GM18868 (cell line): ENCODE results near the gene TNKS2.
"Not testable (repeated sequence)": the region's sequence is repeated elsewhere in the genome, so short reads cannot be mapped to it uniquely, and the experiment has no call there.

Experiments
- ATAC-seq: cut with Tn5 transposase; IDR thresholded peaks from one replicate; pipeline ENCODE4 v1.9.1; 2021; ENCODE audit warnings: mild to moderate bottlenecking, moderate library complexity; ENCODE audit not compliant: unreplicated experiment

TNKS2 gene

DNA sequence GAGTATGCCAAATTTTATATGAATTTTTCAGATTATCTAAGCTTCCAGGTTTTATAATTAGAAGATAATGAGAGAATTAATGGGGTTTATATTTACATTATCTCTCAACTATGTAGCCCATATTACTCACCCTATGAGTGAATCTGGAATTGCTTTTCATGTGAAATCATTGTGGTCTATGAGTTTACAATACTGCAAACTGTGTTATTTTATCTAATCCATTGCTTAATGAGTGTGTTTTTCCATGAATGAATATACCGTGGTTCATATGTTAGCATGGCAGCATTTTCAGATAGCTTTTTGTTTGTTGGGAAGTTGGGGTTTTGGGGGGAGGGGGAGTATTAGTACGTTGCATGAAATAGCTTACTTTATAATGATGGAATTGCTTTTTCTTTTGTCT, 66.5 kb downstream of the TNKS2 start:
- ATAC-seq, result no peak

DNA sequence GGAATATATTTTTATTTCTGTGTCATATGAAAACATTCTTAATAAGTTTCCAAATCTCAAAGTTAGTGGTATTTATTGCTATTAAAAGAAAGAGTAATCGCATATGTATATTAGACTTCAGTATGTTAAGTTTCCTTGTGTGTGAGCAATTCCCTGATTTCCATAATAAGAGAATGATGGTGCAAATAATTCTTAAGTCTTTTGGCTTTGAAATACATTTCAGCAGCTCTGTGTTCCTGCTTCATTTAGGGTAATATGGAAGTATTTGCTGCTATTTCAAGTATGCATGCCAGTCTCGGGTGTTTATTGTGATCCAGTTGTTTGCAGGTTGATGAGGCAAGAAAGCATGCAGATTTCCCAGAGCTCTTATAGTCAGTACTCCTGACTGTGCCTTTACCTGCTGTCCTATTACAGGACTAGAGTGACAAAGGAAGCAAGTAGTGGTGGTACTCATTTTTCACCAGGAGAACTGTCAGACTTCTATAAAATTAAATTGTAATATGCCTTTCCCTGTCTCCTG, 67.4 kb downstream of the TNKS2 start:
- ATAC-seq, result no peak

DNA sequence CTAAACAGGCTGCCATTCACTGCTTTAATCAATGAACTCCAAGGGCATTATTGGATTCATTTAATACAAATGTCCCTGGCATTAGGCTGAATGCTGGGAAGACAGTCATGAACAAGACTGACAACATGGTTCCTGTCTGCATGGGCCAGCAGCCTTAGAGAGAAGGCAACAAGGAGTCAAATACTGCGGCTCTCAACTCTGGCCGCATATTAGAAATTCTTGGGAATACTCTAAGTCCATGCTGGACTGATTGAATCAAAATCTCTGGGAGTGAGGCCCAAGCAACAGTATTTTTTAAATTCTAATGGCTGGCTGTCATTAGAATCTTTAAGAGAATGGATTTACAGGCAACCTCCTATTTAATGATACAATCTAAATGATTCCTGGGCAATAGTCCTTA, 76.9 kb downstream of the TNKS2 start:
- ATAC-seq, result no peak

DNA sequence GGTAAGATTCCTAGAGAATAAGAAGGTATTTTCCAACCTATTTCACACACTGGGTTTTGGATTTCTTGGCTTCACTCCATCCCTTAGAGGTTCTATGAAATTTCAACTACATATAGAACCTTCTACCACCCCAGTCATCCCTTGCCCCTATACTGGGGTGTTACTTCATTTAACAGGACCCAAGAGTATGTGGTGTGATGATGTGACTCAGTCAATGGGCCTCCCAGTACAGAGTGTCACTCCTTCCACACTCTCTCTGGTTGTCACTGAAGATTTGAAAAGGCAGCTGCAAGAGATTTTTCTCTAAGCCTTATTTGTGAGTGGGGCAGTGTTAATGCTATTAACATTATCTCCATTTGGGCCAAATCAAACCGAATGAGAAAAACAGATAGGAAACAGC, 77.6 kb downstream of the TNKS2 start:
- ATAC-seq, result no peak

DNA sequence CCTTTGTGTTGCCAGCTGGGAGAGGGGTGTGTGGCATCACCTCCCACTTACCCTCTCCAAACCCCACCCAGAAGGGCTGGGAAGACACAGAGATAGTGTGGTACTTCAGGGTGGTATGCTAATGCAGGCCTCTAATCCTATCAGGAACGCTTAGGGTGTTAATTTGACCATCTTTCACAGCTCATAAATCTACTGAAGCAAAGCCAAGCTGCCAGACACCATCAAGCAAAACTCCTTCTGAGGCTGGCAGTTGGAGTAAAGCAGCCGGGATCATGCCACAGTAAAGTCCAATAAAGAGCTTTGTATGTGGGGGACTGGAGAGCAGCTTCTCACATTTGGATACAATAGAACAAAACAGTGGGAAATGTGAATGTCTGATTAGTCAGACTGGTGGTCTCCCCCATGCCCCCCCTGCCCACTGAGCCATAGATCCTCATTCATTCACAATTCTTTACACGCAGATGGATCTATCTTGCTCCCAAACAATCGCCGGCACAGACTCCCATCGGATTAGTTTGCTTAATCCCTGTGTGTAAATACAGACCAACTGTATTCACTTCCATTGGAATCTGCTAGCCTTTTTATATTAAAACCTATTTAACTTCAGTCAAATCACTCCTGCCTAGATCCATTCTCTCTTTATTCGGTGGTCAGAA, 81.4 kb downstream of the TNKS2 start:
- no peak for ATAC-seq

DNA sequence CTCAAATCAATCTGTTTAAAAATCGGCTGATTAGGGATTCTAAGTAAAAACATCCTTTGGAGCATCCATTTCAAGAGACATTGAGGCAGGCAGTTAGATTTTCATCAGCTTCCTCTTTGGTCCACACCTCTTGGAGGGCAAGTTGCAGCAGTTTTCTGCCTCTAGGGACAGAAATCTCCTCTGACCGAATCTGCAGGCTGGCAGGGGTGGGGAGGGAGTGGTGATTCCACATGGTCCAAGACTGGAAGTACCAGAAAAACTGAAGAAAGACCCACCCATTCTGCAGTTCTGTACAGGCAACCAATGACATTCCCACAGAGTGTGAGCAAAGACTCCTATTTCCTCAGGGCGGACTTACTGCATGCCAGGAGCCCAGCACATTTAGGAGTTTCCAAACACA, 82.1 kb downstream of the TNKS2 start:
- ATAC-seq, result no peak

DNA sequence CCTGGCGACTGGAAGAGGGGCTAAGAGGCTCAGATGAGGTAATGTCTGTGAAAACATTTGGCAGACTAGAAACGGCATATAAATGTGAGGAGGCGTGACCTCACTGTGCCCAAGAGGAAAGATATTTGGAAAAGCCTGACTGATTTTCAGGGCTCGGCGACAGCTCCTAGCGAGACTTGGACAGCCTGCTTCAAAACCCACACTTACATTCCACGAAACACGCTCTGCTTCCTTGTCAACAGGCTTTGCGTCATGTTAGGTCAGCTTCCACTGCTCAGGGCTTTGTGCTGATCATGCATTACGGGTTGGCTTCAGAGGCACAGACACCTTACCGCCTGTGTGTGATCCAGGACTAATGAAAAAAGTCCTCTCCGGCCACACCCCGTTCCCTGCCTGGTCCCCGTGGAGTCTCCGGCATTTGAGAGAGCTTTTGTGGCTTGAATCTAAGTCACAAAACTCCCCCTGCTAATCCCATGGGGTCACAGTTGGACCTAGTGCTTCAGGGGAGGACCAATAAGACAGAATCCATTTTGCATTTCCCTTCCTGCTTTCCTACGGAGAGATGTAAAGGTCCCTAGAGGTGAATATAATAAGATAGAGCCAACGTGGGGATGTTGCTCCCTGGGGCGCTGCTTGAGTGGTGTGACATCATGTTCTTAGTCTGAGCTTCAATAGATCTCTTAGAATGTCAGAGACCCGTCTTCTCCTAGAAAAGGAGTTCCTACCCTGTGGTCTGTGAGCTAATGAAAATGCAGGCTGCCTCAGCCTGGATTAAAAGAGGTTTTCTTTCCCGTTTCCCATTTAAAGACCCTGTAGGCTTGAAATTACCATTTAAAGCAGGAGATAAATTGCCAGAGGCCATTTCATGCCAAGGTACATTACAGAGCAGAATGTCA, 85.6 kb downstream of the TNKS2 start:
- no peak for ATAC-seq

DNA sequence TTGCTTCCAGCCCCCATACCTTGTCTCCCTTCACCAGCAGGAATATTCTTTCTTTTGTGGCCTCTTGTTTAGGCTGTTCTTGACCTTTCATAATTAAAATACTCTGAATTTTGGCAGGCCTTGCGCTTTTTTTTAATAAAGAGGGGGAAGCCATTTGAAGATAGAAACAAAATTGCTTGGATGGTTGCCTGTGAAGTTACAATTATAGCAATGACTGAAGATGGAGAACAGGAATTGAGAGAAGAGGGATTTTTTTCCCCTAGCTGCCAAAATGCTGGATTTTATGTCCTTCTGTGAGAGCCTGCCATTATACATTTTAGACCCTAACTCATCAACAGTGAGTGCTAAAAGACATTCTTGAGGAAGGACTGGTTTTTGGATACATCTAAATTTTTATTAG, 86.3 kb downstream of the TNKS2 start:
- no peak for ATAC-seq

DNA sequence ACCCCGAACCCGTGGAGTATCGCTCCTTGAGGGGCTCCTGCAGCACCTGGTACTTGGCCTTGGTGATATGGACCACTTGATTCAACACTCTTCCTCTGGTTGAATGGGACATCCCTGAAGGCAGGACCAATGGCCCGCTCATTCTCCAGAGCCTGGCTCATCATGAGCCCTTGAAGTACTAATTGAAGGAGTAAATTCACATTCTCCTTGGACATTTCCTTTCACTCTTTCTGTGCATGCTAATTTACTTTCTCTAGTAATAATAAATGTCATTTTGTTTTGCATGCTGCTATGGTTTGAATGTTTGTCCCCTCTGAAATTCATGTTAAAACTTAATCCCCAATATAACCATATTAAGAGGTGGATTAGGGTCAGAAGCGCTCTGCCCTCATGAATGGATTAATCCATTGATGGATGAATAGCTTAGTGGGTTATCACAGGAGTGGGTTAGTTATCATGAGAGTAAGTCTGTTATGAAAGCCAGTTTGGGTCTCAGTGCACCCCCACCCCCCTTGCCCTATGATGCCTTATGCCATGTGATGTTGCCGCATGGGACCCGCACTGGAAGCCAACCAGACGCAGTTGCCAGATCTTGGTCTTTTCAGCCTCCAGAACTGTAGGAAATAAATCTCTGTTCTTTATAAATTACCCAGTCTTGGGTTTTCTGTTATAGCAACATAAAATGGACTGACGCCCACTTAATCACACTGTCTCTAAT, 87.3 kb downstream of the TNKS2 start:
- ATAC-seq, result no peak

DNA sequence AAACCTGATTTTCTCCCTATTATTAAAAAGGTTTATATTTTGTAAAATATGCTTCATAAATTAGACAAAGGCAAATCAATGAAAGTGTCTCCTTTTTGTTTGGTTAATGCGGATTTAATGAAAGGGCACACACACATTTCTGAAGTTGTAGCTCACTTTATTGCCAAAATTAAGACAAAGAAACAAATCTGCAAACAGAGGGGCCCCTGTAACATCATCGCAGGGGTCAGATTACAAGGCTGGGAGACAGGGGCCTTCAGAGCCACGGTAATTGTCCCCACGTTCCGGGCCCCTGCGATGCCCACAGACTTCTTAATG, 88.7 kb downstream of the TNKS2 start:
- ATAC-seq, result no peak

DNA sequence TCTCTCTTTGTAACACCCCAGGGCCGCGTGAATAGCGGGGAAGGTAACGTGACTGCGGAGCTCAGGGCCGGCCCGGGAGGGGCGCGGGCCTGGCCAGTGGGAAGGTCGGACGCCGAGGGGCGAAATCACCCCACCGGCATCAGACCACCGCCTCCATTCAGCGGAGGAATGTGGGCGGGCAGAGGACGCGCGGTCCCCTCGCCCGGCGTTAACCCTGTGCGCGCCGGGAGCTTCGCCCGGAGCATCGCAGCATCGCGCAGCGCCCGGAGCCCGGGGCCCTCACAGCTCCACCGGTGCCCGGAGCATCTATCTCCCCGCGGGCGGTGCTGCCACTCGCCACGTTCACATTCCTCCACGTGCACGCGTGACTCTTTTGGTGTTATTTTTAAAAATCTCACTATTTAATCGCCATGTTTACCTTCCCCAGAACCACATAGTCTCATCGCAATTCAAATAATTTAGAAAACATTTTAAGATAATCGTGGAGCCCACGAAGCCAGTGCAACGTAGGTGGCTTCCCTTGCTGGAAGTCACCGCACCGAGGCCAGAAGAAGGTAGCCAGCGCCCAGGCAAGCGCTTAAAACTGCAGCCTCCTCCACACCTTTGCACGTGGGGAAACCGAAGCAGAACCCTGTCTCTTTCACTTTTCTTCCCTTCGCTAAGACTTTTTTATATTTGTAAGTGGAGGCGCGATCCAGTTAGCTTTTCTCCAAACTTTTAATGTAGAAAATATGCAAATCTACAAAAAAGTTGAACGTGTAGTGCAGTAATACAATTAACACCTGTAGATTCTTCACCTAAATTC, 89.2 kb downstream of the TNKS2 start:
- no peak for ATAC-seq

DNA sequence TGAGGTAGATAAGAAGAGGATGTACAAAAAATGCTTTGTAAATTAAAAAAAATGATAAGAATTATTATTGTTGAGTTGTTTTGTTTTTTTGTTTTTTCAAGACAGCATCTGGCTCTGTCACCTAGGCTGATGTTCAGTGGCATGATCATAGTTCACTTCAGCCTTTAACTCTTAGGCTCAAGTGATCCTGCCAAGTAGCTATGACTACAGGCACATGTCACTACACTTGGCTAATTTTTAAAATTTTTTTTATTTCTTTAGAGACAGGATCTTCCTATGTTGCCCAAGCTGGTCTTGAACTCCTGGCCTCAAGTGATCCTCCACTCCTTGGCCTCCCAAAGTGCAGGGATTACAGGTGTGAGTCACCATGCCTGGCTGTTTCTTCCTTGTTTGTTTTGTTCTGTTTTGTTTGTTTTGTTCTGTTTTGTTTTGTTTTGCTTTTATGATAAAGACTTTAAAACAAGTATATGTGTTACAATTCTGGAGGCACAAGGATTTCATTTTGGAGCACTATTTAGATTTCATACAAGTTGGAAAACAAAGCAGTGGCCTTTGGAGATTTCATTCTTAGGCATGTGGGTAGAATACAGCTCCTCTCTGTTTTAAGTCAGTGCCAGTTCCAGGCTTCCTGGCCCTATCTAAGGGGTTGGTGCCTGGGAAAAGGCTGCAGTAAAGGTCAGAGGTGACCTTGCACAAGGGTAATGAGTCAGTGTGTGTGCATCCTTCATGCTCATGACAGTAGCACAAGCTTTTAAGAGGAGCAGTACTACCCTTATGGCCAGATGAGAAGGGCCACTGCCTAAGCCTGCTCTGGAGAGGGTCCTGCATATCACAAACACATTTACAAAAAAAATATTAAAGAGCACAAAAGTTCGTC, 93.1 kb downstream of the TNKS2 start:
- no peak for ATAC-seq

DNA sequence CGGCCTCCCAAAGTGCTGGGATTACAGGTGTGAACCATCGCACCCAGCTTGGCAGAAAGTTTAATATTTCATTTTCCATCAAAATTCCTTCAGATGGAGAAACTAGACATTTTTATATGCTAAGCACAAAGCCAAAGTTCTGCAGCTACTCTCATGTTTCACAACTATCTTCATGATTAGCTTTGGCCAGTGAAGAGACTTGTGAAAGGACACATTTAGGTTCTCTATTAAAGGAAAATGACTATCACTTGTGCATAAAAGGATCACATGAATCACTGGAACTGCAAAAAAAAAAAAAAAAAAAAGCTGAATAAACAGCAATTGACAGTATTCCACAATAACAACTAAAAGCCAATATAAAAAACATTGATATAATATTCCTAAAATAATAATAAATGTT, 94.8 kb downstream of the TNKS2 start:
- ATAC-seq, result no peak

DNA sequence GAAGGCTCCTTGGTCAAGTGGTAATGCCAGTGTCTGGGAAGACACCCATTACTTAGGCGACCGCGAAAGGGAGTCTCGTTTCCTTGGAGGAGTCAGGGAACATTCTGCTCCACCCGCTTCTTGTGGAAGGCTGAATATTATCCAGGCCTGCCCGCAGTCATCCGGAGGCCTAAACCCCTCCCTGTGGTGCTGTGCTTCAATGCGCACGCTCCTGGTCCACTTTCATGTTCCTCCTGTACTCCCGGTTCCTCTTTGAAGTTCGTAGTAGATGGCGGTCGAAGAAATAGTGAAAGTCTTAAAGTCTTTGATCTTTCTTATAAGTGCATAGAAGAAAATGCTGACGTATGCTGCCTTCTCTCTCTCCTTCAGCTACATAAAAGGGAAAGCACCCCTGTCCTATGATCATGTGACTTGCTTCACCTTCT, 96.0 kb downstream of the TNKS2 start:
- ATAC-seq, result not testable (repeated sequence)

DNA sequence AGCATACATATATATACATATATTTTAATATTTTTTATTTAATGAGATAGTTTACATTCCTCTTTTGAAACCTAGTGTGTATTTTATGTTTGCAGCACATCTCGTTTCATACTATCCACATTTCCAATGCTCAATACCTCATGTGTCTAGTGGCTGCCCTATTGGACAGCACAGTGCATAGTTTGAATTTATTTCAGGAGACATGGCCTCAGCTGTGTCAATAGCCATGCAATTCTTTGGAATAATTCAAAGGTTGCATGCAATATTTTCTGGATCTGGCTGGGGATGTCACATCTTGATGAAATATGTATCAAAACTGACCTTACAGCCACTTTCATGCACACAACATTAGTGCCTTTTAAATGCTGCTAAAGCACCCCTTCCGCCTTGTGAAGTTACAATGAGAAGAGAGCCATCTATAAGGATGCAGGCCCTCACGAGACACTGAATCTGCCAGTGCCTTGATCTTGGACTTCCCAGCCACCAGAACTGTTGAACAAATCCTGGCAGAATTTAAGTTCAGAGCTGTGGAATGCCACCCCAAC, 98.1 kb downstream of the TNKS2 start:
- ATAC-seq, result no peak

DNA sequence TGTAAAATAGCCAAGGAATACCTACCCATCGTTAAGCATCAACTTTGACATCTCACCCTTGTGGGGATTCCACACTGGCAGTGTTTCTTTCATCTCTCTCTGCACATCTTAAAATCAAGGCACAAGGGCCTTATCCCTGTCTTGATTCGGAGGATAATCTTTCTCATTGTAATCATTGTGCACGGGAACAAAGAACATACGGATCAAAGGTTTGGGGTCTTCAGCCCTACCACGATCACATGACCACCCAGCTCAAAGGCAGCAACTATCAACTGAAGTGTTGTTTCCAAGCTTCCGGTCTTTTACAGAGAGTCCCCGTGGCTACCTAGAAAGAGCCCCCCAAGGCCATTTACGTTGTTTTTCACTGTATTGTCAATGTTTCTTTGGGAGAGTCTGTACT, 99.2 kb downstream of the TNKS2 start:
- no peak for ATAC-seq

DNA sequence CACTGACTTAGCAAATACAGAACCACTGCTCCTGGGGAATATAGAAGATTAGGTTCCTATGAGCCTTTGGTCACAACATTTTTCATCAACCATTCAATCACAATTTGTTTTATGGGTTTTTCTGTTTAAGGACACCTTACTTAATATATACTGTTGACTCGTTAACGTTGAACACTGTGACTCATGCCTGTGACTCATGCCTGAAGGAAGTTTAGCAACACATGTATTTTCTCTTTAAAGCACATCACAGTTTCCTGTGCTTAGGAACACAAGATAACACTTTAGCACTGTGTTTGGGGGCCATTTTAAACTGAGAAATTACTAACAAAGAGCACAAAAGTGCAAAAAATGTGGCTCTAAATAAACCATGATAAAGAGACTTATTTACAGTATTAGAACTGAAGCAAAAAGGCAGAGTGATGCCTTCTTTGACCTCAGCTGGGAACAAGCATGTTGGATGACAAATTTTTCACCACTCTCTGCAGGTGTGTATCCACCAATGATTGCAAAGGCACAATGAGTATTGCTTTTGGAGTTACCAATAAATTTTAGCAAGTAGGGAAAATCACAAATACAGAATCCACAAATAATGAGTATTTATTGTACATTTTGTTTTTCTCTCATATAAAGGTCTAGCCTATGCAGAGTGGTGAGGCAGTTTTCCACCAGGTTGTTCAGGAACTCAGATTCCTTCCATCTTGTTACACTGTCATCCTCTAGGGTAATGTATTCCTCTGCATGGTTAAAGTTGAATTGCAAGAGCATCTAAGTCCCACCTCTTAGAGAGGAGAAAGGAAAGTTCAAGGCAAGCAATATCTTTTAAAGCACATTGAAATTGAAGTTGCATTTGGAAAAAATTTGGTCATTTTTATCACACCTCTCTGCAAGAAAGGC, 103.8 kb downstream of the TNKS2 start:
- no peak for ATAC-seq

DNA sequence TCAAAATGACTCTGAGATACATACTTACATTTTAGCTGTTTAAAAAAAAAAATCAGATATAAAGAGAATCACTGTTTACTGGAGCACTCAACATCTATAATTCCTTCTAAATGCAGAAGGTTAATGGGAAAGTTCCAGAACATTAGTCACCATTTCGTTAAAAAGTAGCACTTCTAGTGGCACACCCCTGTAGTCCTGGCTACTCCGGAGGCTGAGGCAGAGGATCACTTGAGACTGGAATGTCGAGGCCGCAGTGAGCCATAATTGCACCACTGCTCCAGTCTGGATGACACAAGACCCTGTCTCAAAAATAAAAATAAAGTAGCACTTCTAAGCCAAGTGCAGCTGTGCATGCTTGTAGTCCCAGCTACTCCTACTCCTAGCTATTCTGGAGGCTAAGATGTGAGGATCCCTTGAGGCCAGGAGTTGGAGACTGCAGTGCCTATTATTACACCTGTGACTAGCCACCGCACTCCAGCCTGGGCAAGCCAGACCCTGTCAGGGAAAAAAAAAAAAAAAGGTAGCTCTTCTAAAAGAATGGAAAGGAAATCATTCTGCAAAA, 108.9 kb downstream of the TNKS2 start:
- ATAC-seq, result no peak
